Testis (tissue), 3 donors: ENCODE measurements around the gene ZNF277. TPM values are rescaled to one million over a fixed set of nuclear protein-coding genes. Genes with fewer than 3 reads are reported as not detected.

ENCODE experiments used
- DNase-seq: peaks from one replicate; pipeline ENCODE4 v3.0.0-alpha.2; 2019
- H3K27ac ChIP-seq, 2 donors: fragments of 200-600 bp; sonication (generic); one replicate each; pipeline ENCODE4 v1.5.1; 2019
- H3K27me3 ChIP-seq: fragments of 200-600 bp; sonication (generic); one replicate; pipeline ENCODE4 v1.5.1; 2019
- H3K36me3 ChIP-seq: fragments of 200-600 bp; sonication (generic); one replicate; pipeline ENCODE4 v1.5.1; 2017; ENCODE audit warnings: low read depth; ENCODE audit errors: missing control alignments
- H3K4me1 ChIP-seq: fragments of 200-600 bp; sonication (generic); one replicate; pipeline ENCODE4 v1.5.1; 2019
- H3K4me3 ChIP-seq, 2 donors: fragments of 200-600 bp; sonication (generic); one replicate each; pipeline ENCODE4 v1.5.1; 2017 to 2019
- H3K9me3 ChIP-seq: fragments of 200-600 bp; sonication (generic); one replicate; pipeline ENCODE4 v1.5.1; 2017
- CTCF ChIP-seq, 3 experiments: fragments of 450-650 bp in 2 of 3; fragments of 200-600 bp in 1 of 3; sonication (generic) in 1 of 3; IDR thresholded peaks; one replicate each; pipeline ENCODE4 v1.5.1; 2016 to 2019; ENCODE audit warnings: antibody characterized with exemption in 3 of 3, mild to moderate bottlenecking in 2 of 3, moderate library complexity in 1 of 3
- POLR2A ChIP-seq: fragments of 450-650 bp; IDR thresholded peaks from one replicate; pipeline ENCODE4 v1.6.1; 2017; ENCODE audit warnings: antibody characterized with exemption, mild to moderate bottlenecking, moderate library complexity
- WGBS, 2 donors: methylation state at CpG; one replicate each; pipeline ENCODE4 v1.1.5; 2018; 5-methylcytosine and 5-hydroxymethylcytosine counted together
- intact Hi-C: fragments of 100-400 bp; cut with DNase I; formaldehyde crosslinking; loops from one replicate; pipeline ENCODE4 v1.15.1; 2023; ENCODE audit warnings: low total_unique reads
- polyA plus RNA-seq: library from polyadenylated mRNA; stranded (reverse); fragments of 350-450 nt; fragmentation: Illumina TruSeq; extraction: RNeasy Lipid Tissue Mini Kit (QIAGEN cat#74804); gene quantifications from one replicate; pipeline ENCODE4 v1.2.3, GENCODE V29; 2014; ENCODE audit warnings: low read depth, low replicate concordance; ENCODE audit not compliant: insufficient read depth
- total RNA-seq, 2 donors: library from RNA; depleted of rRNA; stranded (reverse); fragments of >200 nt; gene quantifications; one replicate each; pipeline ENCODE4 v1.2.3, GENCODE V29; 2016

ZNF277 gene
- total and polyA plus RNA-seq, 3 donors from 2014 or later = 13.9 to 15.4 (median 14.6) TPM

GRCh38 chr7:112341464-112341863, 135.0 kb downstream of the ZNF277 start:
- Histone ChIP-seq H3K9me3 (no peaks in the 10 kb centered on the region), H3K27ac (no peak overlapping the region), H3K36me3 (no peaks in the 10 kb centered on the region), H3K4me1 (no peaks in the 10 kb centered on the region), H3K4me3 (no peak overlapping the region), H3K27me3 (no peaks in the 10 kb centered on the region)
- TF ChIP-seq CTCF (IDR thresholded peaks at IDR 0.05) (no peak), POLR2A (no peak)
- intact Hi-C loops = no loop called here
- DNase-seq = no peak
- WGBS, 2 donors = 51 to 61% methylated on average over 2 of the region's 2 CpGs

DNA sequence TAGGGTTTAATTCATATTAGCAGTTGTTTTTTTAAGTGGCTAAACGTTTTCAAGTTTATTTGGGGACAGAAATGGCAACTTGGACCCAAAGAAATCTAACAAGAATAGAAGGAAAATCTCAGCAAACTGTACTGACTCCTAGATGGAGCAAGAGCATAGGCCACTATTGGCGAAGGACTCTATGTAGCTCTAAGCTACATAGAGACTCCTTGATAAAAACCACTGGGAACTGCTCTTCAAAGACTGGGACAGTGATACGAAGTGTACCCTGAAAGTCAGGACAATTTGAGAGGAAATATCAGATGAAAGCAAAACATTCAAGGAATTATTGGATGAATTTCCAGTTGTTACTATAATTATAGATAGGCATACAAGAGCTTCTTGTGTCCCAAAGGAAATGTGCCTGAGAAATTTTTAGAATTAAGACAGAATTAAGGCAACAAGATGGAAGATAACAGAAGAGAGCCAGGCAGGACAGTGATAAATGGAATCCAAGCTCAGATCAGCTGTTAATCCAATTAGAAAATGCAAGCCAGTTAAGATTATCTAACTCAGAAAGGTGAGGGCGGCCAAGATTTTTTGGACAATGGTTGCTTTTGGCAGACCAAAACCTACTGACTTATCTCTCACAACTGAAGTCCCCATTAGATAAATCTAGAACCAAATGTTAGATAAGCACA, 140.0 kb downstream of the ZNF277 start:
- TF ChIP-seq CTCF (IDR thresholded peaks at IDR 0.05) = no peak
- TF ChIP-seq POLR2A = no peak
- intact Hi-C loops = no loop called here
- no peaks in the 10 kb centered on the region for H3K36me3 ChIP-seq

GRCh38 chr7:112347088-112347487, 140.6 kb downstream of the ZNF277 start:
- Histone ChIP-seq H3K4me1 (no peaks in the 10 kb centered on the region), H3K27ac (no peak overlapping the region), H3K9me3 (no peaks in the 10 kb centered on the region), H3K27me3 (no peaks in the 10 kb centered on the region), H3K36me3 (no peaks in the 10 kb centered on the region), H3K4me3 (no peak overlapping the region)
- TF ChIP-seq POLR2A = no peak
- TF ChIP-seq CTCF (IDR thresholded peaks at IDR 0.05) = no peak
- intact Hi-C loops = no loop called here
- no peak for DNase-seq

More for the DNA sequence above, 140.0 kb downstream of the ZNF277 start:
- Histone ChIP-seq H3K27me3 (no peaks in the 10 kb centered on the region), H3K4me3 (no peak overlapping the region), H3K27ac (no peak overlapping the region), H3K4me1 (no peaks in the 10 kb centered on the region), H3K9me3 (no peaks in the 10 kb centered on the region)
- DNase-seq = no peak
- 47 to 61% methylated on average over 4 of the region's 4 CpGs for WGBS, 2 donors

DNA sequence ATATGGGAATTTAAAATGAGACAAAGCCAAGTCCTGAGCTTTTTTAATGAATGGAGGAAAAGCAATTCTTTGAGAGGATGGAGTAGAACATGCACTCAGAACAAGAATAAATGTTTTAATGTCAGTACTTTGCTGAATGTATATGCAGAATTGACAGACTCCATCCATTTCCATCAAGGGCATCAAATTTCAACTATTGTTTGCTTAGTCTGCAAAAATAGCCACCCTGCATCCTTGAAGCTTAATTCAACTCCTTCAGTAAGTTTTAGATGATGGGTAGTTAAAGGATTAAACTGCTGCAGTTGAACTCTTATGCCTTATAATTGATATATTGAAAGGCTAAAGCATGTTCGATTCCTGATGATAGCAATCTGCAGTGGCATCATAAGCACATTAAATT, 144.1 kb downstream of the ZNF277 start:
- H3K36me3 ChIP-seq = no peaks in the 10 kb centered on the region
- DNase-seq = no peak
- TF ChIP-seq CTCF (IDR thresholded peaks at IDR 0.05) (no peak), POLR2A (no peak)
- H3K4me3 ChIP-seq = no peak overlapping the region
- 81 to 95% methylated on average over 1 of the region's 1 CpG for WGBS, 2 donors
- no peaks in the 10 kb centered on the region for H3K27me3 ChIP-seq
- no peaks in the 10 kb centered on the region for H3K4me1 ChIP-seq
- no peaks in the 10 kb centered on the region for H3K9me3 ChIP-seq
- no peak overlapping the region for H3K27ac ChIP-seq
- intact Hi-C loops = no loop called here

- TF ChIP-seq POLR2A (no peak), CTCF (IDR thresholded peaks at IDR 0.05) (no peak)
- 67 to 69% methylated on average over 2 of the region's 2 CpGs for WGBS, 2 donors
- DNase-seq = no peak
- Histone ChIP-seq H3K9me3 (no peaks in the 10 kb centered on the region), H3K27ac (no peak overlapping the region), H3K27me3 (no peaks in the 10 kb centered on the region), H3K4me3 (no peak overlapping the region), H3K36me3 (no peaks in the 10 kb centered on the region), H3K4me1 (no peaks in the 10 kb centered on the region)
- intact Hi-C loops = no loop called here
Measured at GRCh38 chr7:112356596-112356995, 150.1 kb downstream of the ZNF277 start.
